HG03060 (cell line): ENCODE results near the gene SCAND1.

ENCODE experiments used
- ATAC-seq: cut with Tn5 transposase; IDR thresholded peaks from one replicate; pipeline ENCODE4 v1.9.1; 2021; ENCODE audit warnings: low read depth, moderate number of reproducible peaks; ENCODE audit not compliant: unreplicated experiment

The SCAND1 gene

DNA sequence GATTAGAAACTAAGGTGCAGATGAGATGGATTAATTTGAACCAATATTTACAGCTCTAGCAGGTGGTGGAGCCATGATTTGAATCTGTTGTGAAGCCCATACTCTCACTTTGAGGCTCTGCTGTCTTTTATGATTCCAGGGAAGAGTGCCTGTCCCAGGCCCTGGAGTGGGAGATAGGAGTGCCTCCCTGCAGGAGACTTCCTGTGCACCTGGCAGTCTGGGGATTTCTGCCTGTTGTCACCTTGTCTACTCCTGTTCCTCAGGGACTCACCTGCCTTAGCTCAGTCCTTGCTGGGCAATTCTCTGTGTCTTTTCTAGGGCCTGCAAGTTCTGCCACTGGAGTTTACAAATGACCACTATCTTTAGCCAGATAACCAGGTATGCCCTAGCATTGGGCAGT is 46.3 kb downstream of the SCAND1 start:
- ATAC-seq: no peak

GRCh38 chr20:35907017-35907701 is 47.1 kb downstream of the SCAND1 start:
- ATAC-seq: no peak

DNA sequence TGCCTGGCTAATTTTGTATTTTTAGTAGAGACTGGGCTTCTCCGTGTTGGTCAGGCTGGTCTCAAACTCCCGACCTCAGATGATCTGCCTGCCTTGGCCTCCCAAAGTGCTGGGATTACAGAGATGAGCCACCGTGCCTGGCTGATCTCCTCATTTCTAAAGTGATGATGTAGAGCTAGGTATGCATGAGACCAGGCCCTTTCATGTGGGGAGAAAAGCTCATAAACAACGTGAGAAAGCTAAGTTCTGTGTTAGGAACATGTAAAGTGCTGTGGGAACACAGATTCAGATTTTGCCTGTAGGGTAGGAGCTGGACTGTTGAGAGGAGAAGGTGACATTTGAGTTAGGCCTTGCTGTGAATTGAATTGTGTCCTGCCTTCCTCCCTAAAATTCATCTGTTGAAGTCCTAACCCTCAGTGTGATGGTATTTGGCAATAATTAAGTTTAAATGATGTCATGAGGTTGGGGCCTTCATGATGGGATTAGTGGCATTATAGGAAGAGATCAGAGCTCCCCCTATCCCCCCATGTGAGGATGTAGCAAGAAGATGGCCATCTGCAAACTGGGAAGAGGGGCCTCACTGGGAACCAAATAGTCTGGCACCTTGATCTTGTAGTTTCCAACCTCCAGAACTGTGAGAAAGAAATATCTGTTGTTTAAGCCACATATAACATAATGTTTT is 49.2 kb downstream of the SCAND1 start:
- no peak for ATAC-seq

DNA sequence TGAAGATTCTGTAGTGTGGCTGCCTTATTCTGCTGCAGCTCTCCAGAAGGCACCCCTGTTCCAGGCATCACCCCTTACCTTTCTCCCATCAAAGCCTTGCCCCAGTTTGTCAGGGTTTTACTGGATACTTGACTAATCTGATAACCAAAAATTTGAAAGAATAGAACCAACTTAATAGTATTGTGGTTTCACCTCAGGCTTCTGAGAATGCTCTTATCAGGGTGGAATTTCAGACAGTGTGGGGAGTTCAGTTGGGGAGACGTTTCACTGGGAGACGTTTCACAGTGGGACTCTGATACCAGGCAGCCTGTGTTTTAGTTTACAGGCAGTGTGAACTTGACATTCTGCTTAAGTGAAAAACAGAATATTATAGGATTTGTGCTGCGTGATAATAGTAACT is 50.5 kb downstream of the SCAND1 start:
- ATAC-seq: no peak
